Right lobe of liver (tissue), 6 donors: ENCODE measurements around the gene PPARA. TPM values are rescaled to one million over a fixed set of nuclear protein-coding genes. Genes with fewer than 3 reads are reported as not detected.

Experiments used
- ATAC-seq, 4 donors: fragments of 200-7000 bp; cut with Tn5 transposase; one replicate each; pipeline ENCODE4 v1.9.1; 2020; ENCODE audit warnings: mild to moderate bottlenecking in 4 of 4, moderate library complexity in 4 of 4
- DNase-seq, 3 donors: peaks; one replicate each; pipeline ENCODE4 v3.0.0-alpha.2; 2020
- H3K27ac ChIP-seq, 3 donors: fragments of 200-600 bp; one replicate each; pipeline ENCODE4 v1.8.0; 2022
- H3K27me3 ChIP-seq, 2 donors: fragments of 200-600 bp; one replicate each; pipeline ENCODE4 v1.8.0; 2022
- H3K36me3 ChIP-seq, 4 donors: fragments of 200-600 bp; sonication (generic) in 1 of 4; one replicate each; pipeline versions ENCODE4 v1.5.1 to v1.8.0; 2017 to 2022; ENCODE audit warnings: control low read depth in 1 of 4
- H3K4me1 ChIP-seq, 4 donors: fragments of 200-600 bp; sonication (generic) in 1 of 4; one replicate each; pipeline versions ENCODE4 v1.5.1 to v1.8.0; 2017 to 2022; ENCODE audit warnings: control low read depth in 1 of 4
- H3K4me3 ChIP-seq, 3 donors: fragments of 200-600 bp; one replicate each; pipeline ENCODE4 v1.8.0; 2022
- H3K9me3 ChIP-seq, 4 donors: fragments of 200-600 bp; sonication (generic) in 1 of 4; one replicate each; pipeline versions ENCODE4 v1.5.1 to v1.8.0; 2017 to 2022; ENCODE audit warnings: control low read depth in 1 of 4
- POLR2A ChIP-seq: fragments of 450-650 bp; IDR thresholded peaks from one replicate; pipeline ENCODE4 v1.6.1; 2017; ENCODE audit warnings: antibody characterized with exemption, mild to moderate bottlenecking
- WGBS: methylation state at CpG from one replicate; pipeline ENCODE4 v1.1.6; 2018; ENCODE audit warnings: low coverage, low lambda C conversion rate; ENCODE audit not compliant: insufficient coverage; ENCODE audit errors: missing lambda C conversion rate; 5-methylcytosine and 5-hydroxymethylcytosine counted together
- intact Hi-C, 2 donors: fragments of 100-400 bp; cut with DNase I; formaldehyde crosslinking; loops; one replicate each; pipeline versions ENCODE4 v1.11.2 to v1.14.1; 2022
- total RNA-seq, 6 experiments: library from RNA; depleted of rRNA in 2 of 6; stranded (reverse); fragments of >200 nt in 2 of 6; fragmentation: NEBNext Ultra II Directional in 3 of 6; extraction: Animal tissue kit (Norgen Biotek cat#: 25700) in 3 of 6; gene quantifications; one replicate each; pipeline versions ENCODE4 v1.1.0 to v1.2.4, GENCODE V29; 2016 to 2023
- TF ChIP-seq, protein P1 (sequence below), 4 donors: fragments of 200-600 bp in 3 of 4; fragments of 450-650 bp in 1 of 4; IDR thresholded peaks; one replicate each; pipeline versions ENCODE4 v1.5.1 to v1.8.0; 2016 to 2022; ENCODE audit warnings: antibody characterized with exemption in 4 of 4, mild to moderate bottlenecking in 2 of 4
- donor health status: DM: no; HTN: yes; CAD: no.
- donor health status: DM: no; HTN: no; CAD: no.
- donor health status: DM: no; HTN: no; CAD: no.
- donor health status: DM: no; HTN: yes; CAD: no.
- donor health status: DM: no; HTN: yes; CAD: no.

PPARA gene
- total RNA-seq, 6 experiments from 2014 or later, result 64.4 to 152 (median 95.1) TPM

DNA sequence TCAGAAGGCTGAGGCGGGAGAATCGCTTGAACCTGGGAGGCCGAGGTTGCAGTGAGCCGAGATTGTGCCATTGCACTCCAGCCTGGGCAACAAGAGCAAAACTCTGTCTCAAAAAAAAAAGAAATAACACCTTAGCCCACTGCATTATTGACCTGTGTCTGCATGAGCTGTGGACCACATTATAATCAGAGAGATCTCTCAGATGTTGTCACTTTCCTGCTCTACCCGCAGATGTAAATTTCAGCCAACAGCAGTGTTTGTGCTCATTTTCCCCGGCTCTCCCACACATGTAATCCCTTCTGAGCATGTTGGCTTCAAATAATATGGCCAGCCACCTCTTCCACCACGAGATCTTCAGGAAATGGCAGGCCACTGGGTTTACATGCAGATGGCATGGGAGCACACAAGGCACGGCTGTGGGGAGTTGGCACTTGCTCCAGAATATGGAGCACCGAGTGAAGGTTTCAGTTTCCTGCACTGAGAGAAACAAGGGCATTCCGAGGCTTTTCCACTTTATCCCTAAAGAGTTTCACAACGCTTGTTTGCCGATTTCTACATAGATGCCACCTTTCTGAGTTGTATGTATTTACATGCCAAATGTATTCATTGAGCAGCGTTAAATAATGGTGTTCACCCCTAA lies 80.1 kb downstream of the PPARA start:
- TF ChIP-seq, protein P1, sequence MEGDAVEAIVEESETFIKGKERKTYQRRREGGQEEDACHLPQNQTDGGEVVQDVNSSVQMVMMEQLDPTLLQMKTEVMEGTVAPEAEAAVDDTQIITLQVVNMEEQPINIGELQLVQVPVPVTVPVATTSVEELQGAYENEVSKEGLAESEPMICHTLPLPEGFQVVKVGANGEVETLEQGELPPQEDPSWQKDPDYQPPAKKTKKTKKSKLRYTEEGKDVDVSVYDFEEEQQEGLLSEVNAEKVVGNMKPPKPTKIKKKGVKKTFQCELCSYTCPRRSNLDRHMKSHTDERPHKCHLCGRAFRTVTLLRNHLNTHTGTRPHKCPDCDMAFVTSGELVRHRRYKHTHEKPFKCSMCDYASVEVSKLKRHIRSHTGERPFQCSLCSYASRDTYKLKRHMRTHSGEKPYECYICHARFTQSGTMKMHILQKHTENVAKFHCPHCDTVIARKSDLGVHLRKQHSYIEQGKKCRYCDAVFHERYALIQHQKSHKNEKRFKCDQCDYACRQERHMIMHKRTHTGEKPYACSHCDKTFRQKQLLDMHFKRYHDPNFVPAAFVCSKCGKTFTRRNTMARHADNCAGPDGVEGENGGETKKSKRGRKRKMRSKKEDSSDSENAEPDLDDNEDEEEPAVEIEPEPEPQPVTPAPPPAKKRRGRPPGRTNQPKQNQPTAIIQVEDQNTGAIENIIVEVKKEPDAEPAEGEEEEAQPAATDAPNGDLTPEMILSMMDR (IDR thresholded peaks at IDR 0.05), result no peak
- no peak for TF ChIP-seq POLR2A
- no peaks in the 10 kb centered on the region for H3K9me3 ChIP-seq
- intact Hi-C loops, result loop anchor here in 1 of 2 donors (10.0 kb wide), 1 partner anchor 54 kb away; no protein-coding TSS in a partner anchor
- 43% methylated on average over 12 of the region's 13 CpGs for whole genome bisulfite sequencing
- H3K4me3 ChIP-seq, result no peak overlapping the region
- H3K4me1 ChIP-seq, result peaks cover 0 to 29% (median 5%) of the 10 kb centered on the region in 4 donors
- H3K36me3 ChIP-seq, result peaks cover 0 to 51% (median 21%) of the 10 kb centered on the region in 4 donors
- H3K27me3 ChIP-seq, result no peaks in the 10 kb centered on the region
- H3K27ac ChIP-seq, result no peak overlapping the region
- DNase-seq (no peak), ATAC-seq (peak; percentile 56 to 74 (median 71))

DNA sequence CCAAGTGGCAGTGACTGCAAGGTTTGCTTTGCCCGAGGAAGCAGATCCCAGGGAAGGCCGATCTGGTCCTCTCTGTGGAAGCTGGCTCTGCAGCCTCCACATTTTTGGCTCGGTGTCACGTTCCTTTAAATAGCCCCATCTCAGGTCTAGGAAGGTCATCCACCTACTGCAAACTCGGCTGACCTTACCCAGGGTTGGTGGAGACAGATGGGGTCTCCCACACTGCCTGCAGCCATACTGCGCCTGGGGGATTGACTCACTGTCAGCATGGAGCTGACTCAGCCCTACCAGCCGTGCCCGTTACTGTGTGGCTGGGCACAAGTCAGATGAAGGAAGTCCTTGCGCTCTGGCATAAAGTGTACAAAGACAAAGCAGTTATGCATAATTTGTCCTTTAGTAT lies 82.9 kb downstream of the PPARA start:
- Histone ChIP-seq H3K9me3 (no peaks in the 10 kb centered on the region), H3K4me1 (peaks cover 0 to 29% (median 5%) of the 10 kb centered on the region in 4 donors), H3K4me3 (no peak overlapping the region), H3K36me3 (peaks cover 0 to 65% (median 33%) of the 10 kb centered on the region in 4 donors), H3K27me3 (no peaks in the 10 kb centered on the region), H3K27ac (no peak overlapping the region)
- ATAC-seq (peak; percentile 10 to 38 (median 25)), DNase-seq (no peak)
- intact Hi-C loops, result loop anchor here in 1 of 2 donors (10.0 kb wide), 1 partner anchor 52 kb away; no protein-coding TSS in a partner anchor
- no peak for TF ChIP-seq POLR2A
- TF ChIP-seq, protein P1 (IDR thresholded peaks at IDR 0.05), result no peak
- 47% methylated on average over 6 of the region's 9 CpGs for WGBS

DNA sequence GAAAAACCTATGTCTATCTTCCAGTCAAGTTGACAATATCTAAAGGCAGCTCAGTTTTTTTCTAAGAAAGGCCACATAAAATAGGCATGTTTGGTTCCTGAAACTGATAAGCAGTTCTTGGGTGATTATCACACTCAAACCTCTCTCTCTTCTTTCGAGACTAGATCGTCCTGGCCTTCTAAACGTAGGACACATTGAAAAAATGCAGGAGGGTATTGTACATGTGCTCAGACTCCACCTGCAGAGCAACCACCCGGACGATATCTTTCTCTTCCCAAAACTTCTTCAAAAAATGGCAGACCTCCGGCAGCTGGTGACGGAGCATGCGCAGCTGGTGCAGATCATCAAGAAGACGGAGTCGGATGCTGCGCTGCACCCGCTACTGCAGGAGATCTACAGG lies 84.6 kb downstream of the PPARA start:
- ATAC-seq (no peak), DNase-seq (no peak)
- WGBS, result 93% methylated on average over 12 of the region's 12 CpGs
- no peaks in the 10 kb centered on the region for H3K27me3 ChIP-seq
- intact Hi-C loops, result loop anchor here in 1 of 2 donors (10.0 kb wide), 1 partner anchor 50 kb away; no protein-coding TSS in a partner anchor
- H3K4me3 ChIP-seq, result no peak overlapping the region
- TF ChIP-seq, protein P1 (IDR thresholded peaks at IDR 0.05), result no peak
- TF ChIP-seq POLR2A, result no peak
- no peaks in the 10 kb centered on the region for H3K9me3 ChIP-seq
- peaks cover 0 to 76% (median 36%) of the 10 kb centered on the region in 4 donors for H3K36me3 ChIP-seq
- H3K27ac ChIP-seq, result no peak overlapping the region
- peaks cover 0 to 18% (median under 1%) of the 10 kb centered on the region in 4 donors for H3K4me1 ChIP-seq

DNA sequence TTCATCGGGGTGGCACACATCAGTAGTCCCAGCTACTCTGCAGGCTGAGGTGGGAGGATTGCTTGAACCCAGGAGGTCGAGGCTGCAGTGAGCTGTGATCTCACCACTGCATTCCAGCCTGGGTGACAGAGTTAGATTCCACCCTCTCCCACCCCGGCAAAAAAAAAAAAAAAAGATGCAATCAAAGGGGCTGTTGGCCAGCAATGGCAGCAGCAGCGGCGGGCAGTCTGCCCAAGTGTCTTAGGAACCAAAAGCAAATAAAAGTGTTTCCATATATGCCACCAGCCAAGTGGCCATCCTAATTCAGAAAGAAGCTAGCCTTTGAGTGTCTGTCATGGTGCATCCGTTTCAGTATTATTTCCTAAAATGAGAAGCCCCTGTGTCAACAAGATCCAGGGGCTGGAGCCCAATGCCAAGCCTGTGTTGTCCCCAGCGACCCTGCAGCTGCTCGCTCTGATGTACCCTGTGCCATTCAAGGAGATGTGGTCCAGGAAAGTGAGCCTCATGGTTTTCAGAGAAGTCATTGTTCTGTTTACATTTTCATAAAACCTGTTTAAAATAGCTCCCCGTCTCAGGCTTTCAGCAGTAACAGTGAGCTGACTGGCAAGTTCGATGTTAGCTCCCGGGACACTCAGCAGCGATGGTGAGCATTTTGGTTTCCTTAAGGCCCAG lies 87.3 kb downstream of the PPARA start:
- intact Hi-C loops, result loop anchor here in 1 of 2 donors (10.0 kb wide), 1 partner anchor 47 kb away; no protein-coding TSS in a partner anchor
- DNase-seq (no peak), ATAC-seq (no peak)
- Histone ChIP-seq H3K27ac (no peak overlapping the region), H3K36me3 (peaks cover 0 to 63% (median 31%) of the 10 kb centered on the region in 4 donors), H3K9me3 (no peaks in the 10 kb centered on the region), H3K4me1 (peaks cover 0 to 27% (median 5%) of the 10 kb centered on the region in 4 donors), H3K27me3 (no peaks in the 10 kb centered on the region), H3K4me3 (no peak overlapping the region)
- TF ChIP-seq, protein P1 (IDR thresholded peaks at IDR 0.05), result no peak
- TF ChIP-seq POLR2A, result no peak
- WGBS, result 78% methylated on average over 4 of the region's 12 CpGs
